COLO829 (cell line): Measurements from ENCODE around the gene TELO2.
"Not testable (repeated sequence)": the region's sequence is repeated elsewhere in the genome, so short reads cannot be mapped to it uniquely, and the experiment has no call there.

Experiments used
- DNase-seq: peaks from one replicate; pipeline ENCODE4 v3.0.0; 2012; ENCODE audit warnings: low spot score

The TELO2 gene

DNA sequence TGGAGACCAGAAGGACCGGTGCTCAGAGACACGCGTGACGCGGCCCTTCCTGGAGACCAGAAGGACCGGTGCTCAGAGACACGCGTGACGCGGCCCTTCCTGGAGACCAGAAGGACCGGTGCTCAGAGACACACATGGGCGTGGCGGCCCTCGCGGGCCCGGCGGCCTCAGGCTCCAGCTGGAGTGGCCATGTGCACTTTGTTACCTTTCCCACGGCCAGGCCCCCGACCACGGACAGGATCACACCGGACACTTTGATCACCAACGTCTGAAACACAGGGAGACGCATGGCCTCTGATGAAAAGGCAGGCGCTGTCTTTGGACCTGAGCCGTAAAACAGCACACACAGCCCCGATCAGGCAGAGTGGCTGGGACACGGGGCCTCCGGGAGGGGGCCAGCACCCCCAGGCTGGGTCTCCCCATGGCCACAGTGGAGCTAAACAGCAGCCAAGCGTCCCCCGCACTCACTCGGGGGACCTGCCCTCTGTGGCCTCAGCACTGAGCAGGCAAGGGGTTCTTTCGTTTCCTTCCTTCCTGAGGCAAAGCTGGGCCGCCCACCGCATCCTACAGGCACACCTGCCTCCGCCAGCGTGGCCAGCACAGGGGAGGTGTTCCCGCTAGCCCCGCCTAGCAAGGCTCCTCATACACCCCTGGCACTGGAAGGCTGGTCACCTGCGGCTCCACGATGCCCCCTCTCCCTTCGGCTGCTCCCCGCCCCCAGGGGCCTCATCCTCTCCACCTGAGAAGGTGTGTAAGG, 35.5 kb upstream of the TELO2 start:
- DNase-seq = no peak

DNA sequence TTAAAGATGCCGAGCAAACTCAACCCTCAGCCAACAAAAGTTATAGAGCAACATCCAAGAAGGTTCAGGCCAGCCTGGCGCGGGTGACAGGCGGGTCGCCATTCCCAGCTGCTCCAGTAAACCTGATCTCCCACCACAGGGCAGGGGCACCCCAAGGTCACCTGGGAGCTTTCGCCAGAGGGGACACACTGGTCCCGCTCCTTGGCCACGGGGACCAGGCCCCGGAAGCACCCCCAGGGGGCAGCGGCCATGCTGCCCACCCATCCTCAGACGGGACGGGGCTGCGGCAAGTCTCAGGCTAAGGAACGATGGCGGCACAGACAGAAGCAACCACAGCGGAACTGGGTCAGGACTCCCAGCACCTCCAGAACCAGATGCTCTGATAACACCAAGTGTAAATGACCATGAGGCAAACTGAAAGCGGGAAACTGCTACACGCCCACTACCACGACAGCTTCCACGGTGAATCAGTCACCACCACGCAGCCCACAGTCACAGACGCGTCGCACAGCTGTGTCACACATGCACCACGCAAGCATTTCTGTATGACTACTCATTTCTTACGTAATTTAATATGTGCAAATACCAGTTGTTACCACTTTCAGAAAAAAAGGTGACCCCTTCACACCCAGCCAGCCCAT, 34.7 kb upstream of the TELO2 start:
- DNase-seq = no peak

GRCh38 chr16:1458977-1459341, 34.2 kb upstream of the TELO2 start:
- no peak for DNase-seq

GRCh38 chr16:1459967-1460366, 33.2 kb upstream of the TELO2 start:
- DNase-seq = no peak

DNA sequence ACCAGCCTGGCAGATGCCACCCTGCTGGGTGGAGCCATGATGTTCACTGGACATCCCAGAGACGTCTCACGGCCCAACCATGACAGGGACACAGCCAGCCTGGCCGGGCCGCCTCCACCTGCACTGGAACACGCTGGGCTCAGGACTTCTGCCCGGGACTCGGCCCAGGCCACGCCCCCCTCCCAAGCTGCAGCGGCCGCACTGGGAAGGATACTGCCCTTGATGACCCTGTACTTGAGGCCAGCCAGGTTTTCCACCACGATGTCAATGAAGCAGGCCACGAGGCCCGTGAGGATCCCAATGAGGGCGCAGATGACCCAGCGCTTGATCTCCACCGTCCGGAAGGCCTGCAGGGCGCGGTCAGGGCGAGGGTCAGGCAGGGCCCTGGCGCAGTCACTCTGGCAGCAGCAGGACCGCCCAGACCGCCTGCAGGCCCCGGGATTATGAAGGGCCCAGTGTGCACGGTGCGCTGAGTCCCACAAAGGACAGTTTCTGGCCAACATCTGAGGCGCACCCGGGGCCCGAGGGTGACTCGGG, 32.5 kb upstream of the TELO2 start:
- DNase-seq = no peak

- DNase-seq = no peak
Measured at GRCh38 chr16:1461146-1461545, 32.0 kb upstream of the TELO2 start.

GRCh38 chr16:1464196-1464893, 28.8 kb upstream of the TELO2 start:
- DNase-seq = no peak

- no peak for DNase-seq
Measured at GRCh38 chr16:1464894-1465566, 28.1 kb upstream of the TELO2 start.

DNA sequence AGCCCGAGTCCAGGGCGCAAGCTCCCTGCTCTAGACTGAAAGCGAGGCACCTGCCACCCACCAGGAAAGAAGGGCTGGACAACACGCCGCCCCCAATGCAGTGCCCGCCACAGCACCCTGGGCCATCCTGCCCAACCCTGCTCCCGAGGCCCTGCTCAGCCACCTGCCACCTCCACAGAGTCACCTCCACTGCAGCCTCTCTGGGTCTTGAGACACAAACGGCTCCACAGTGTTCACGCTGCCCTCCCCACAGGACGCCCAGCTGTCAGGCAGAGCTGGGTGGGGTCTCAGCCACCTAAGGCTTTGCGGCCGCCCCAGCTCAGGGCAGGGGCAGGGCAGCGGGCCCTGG, 27.6 kb upstream of the TELO2 start:
- no peak for DNase-seq

DNA sequence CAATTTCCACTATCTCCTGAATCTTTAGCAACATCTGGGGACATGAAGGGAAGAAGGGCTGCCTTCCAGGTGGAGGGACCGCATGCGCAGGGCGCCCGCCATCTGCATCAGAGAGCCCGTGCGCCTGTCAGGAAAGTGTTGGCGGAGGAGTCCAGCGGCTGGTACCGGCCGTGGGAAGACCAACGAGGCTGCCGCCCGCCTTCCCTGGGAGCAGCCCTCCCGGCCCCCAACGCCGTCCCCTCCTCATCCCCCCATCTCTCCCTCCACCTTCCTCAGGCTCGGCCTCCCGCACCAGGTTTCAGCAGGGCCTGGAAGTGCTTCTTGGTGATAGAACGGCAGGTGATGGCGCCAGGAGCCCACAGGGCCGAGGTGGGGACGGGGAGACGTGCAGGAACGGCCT, 27.1 kb upstream of the TELO2 start:
- DNase-seq = no peak

- DNase-seq = no peak
Measured at GRCh38 chr16:1466968-1467521, 26.1 kb upstream of the TELO2 start.

- no peak for DNase-seq
Measured at GRCh38 chr16:1468426-1468810, 24.7 kb upstream of the TELO2 start.

- DNase-seq = not testable (repeated sequence)
Measured at GRCh38 chr16:1469141-1469540, 24.0 kb upstream of the TELO2 start.

- no peak for DNase-seq
Measured at GRCh38 chr16:1469693-1470201, 23.4 kb upstream of the TELO2 start.

- DNase-seq = peak; percentile 54
Measured at GRCh38 chr16:1470481-1471251, 22.5 kb upstream of the TELO2 start.

DNA sequence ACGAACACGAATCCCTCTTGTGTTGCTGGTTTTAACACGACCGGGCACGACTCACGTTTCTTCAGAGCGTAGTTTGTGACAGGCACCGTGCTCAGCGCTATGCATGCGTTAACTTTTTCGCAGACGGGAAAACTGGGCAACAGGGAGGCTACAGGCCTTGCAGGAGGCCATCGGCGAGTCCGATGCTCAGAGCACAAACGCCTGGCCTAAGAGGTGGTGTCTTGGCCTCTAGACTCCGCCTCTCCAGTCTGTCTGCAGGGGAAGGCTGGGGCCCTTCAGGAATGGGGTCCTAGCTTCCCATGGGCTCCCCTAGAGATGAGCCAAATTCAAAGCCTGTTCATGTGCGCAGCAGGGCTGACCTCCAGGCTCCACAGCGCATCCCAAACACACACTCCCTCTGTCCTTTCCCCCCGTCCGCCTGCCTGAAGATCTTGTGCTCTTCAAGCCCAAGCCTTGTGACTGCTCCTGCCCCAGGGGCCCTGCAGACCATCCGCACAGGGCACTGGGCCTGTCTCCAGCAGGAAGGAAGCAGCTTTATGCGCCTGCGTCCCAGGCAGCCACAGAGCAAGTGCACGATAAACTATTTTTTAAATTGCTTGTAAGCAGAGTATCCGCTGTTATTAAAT, 21.5 kb upstream of the TELO2 start:
- DNase-seq = peak; percentile 53

GRCh38 chr16:1472974-1473373, 20.2 kb upstream of the TELO2 start:
- DNase-seq = no peak

GRCh38 chr16:1474082-1474795, 18.9 kb upstream of the TELO2 start:
- DNase-seq = no peak

DNA sequence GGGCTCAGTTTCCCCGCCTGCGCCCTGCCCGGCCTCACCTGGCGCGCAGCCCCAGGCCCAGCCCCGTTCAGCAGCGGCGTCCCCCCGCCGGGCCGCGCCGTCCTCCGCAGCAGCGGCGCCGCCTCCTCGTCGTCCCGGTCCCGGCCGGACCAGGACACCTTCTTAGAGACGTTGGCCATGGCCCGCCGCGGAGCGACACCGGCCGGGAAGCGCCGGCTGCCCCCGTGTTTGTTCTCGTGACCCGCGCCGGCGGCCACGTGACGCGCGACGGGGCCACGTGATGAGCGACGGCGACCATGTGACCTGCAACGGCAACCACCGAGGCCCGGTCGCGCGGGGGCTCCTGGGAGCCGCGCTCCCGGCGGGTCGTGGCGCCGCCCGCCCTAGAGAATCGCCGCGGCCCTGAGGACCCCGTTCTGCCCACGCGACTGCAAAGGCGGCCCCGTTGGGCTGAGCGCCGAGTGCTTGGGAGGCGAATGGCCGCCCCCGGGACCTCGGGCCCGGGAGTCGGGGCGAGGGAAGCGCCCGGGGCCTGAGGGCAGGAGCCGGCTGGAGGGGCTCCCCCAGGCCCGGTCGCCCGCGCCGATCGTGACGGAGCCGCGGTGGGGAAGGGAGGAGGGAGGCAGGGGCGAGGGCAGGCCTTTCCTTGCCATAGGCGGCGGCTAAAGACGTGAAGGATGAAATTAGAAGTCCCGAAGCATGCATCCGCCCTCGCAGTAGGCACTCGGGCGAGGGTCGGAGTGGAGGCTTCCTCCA, 18.2 kb upstream of the TELO2 start, which contains the start of gene CLCN7:
TSS of gene CLCN7 (minus strand) at position 233 of the 756 bp plus-strand sequence. CDS start at position 179, 54 bp downstream.
- DNase-seq = peak; percentile 90
